K562 (cell line): ENCODE results near the gene DPP10. TPM values are rescaled to one million over a fixed set of nuclear protein-coding genes. Genes with fewer than 3 reads are reported as not detected.

ENCODE experiments used
- ATAC-seq: fragments of 200-7000 bp; cut with Tn5 transposase; 3 replicates; pipeline ENCODE4 v1.9.1; 2020; ENCODE audit warnings: moderate library complexity
- BruUV-seq: library from RNA; stranded (reverse); fragments of 400-500 nt; replicated peaks from 2 replicates; lab custom pipeline; 2021; lab: Mats Ljungman, UMichigan
- CTCF ChIA-PET: fragments of 300-600 bp; formaldehyde crosslinking; extraction: SDS; loops from one replicate; lab custom pipeline; 2021; ENCODE audit warnings: low intra/inter-chr PET ratio; lab: Yijun Ruan, JAX
- POLR2A ChIA-PET: fragments of 300-600, 350-650 bp; sonication (Branson Sonifier 250); formaldehyde crosslinking; extraction: SDS; loops from one replicate; lab custom pipeline; 2021; ENCODE audit warnings: antibody characterized with exemption, inconsistent platforms; lab: Yijun Ruan, JAX
- DNase-seq, 4 experiments: peaks; one replicate each; pipeline versions ENCODE4 v3.0.0 to v3.0.0-alpha.2; 2011 to 2018; ENCODE audit warnings: low spot score in 3 of 4, mixed read lengths in 3 of 4; ENCODE audit errors: extremely low read depth in 1 of 4
- FAIRE-seq: peaks from 2 replicates; lab custom pipeline; 2011; peaks lifted over from hg19 to GRCh38; lab: Jason Lieb, UNC
- H2AFZ ChIP-seq: 2 replicates; pipeline ENCODE4 v1.6.0; 2011; ENCODE audit warnings: low read depth, low read length, control low read depth, inconsistent platforms
- H3K27ac ChIP-seq: fragments of 200-600 bp; 3 replicates; pipeline ENCODE4 v1.8.0; 2011; ENCODE audit warnings: low read depth, mild to moderate bottlenecking, control low read depth, inconsistent platforms, low read length, moderate library complexity, mixed read lengths; ENCODE audit errors: extremely low read depth
- H3K27me3 ChIP-seq, 2 experiments: fragments of 300-600 bp in 1 of 2; 2 replicates in 1 of 2; 3 replicates in 1 of 2; pipeline versions ENCODE4 v1.6.0 to v1.8.0; 2011; ENCODE audit warnings: inconsistent platforms in 2 of 2, low read length in 2 of 2, mild to moderate bottlenecking in 1 of 2, mixed read lengths in 1 of 2, moderate library complexity in 1 of 2; ENCODE audit not compliant: control insufficient read depth in 2 of 2, insufficient read depth in 2 of 2
- H3K36me3 ChIP-seq: fragments of 300-600 bp; 3 replicates; pipeline ENCODE4 v1.8.0; 2011; ENCODE audit warnings: mild to moderate bottlenecking, low read length, inconsistent platforms; ENCODE audit not compliant: control insufficient read depth, insufficient read depth
- H3K4me1 ChIP-seq, 2 experiments: fragments of 200-600 bp in 1 of 2; replicated peaks in 1 of 2; 2 replicates in 1 of 2; 3 replicates in 1 of 2; pipeline versions ENCODE4 v1.5.1 to v1.8.0; 2011; ENCODE audit warnings: inconsistent platforms in 2 of 2, low read length in 2 of 2, mild to moderate bottlenecking in 1 of 2, mixed read lengths in 1 of 2, moderate library complexity in 1 of 2; ENCODE audit not compliant: control insufficient read depth in 2 of 2, insufficient read depth in 2 of 2
- H3K4me2 ChIP-seq: 2 replicates; pipeline ENCODE4 v1.6.1; 2011; ENCODE audit warnings: low read length, control low read depth, inconsistent platforms, mixed read lengths; ENCODE audit not compliant: insufficient read depth
- H3K4me3 ChIP-seq: fragments of 200-600 bp; sonication (generic), shearing (Covaris generic); 2 replicates; pipeline ENCODE4 v1.5.1; 2016; ENCODE audit warnings: control low read depth, inconsistent platforms
- H3K79me2 ChIP-seq: fragments of 200-600 bp; 3 replicates; pipeline ENCODE4 v1.8.0; 2011; ENCODE audit warnings: low read length, inconsistent platforms; ENCODE audit not compliant: control insufficient read depth, insufficient read depth
- H3K9ac ChIP-seq, 2 experiments: 2 replicates each; pipeline versions ENCODE4 v1.6.0 to v1.6.1; 2011; ENCODE audit warnings: low read depth in 2 of 2, low read length in 2 of 2, control low read depth in 1 of 2, inconsistent platforms in 1 of 2, mild to moderate bottlenecking in 1 of 2, mixed read lengths in 1 of 2; ENCODE audit not compliant: insufficient read depth in 1 of 2
- H3K9me1 ChIP-seq: one replicate; pipeline ENCODE4 v1.6.0; 2011; ENCODE audit warnings: inconsistent platforms, mild to moderate bottlenecking, low read length, moderate library complexity; ENCODE audit not compliant: control insufficient read depth, insufficient read depth
- H3K9me3 ChIP-seq: replicated peaks from 2 replicates; pipeline ENCODE4 v1.5.1; 2011; ENCODE audit warnings: low read depth, low read length, inconsistent platforms; ENCODE audit not compliant: control insufficient read depth, insufficient read depth
- H4K20me1 ChIP-seq: replicated peaks from 2 replicates; pipeline ENCODE4 v1.6.1; 2011; ENCODE audit warnings: low read length, inconsistent platforms, mixed read lengths; ENCODE audit not compliant: control insufficient read depth, insufficient read depth
- CBX3 ChIP-seq, 2 experiments: IDR thresholded peaks; 1 replicate in 1 of 2; 2 replicates in 1 of 2; pipeline ENCODE4 v1.6.1; 2012; ENCODE audit warnings: inconsistent platforms in 2 of 2, low read length in 2 of 2, borderline replicate concordance in 1 of 2, control low read depth in 1 of 2
- CREB3 ChIP-seq: fragments of 450-650 bp; conservative IDR thresholded peaks from 2 replicates; pipeline ENCODE4 v1.6.1; 2016; ENCODE audit warnings: missing genetic modification characterization, low read depth, mild to moderate bottlenecking, missing compliant biosample characterization, moderate library complexity
- ETS2 ChIP-seq: IDR thresholded peaks from 2 replicates; pipeline ENCODE4 v1.6.1; 2016; ENCODE audit warnings: borderline replicate concordance, missing genetic modification characterization, mild to moderate bottlenecking, moderate library complexity, missing compliant biosample characterization; ENCODE audit not compliant: poor library complexity, severe bottlenecking
- HINFP ChIP-seq: fragments of 450-650 bp; conservative IDR thresholded peaks from 2 replicates; pipeline ENCODE4 v1.6.1; 2016; ENCODE audit warnings: missing genetic modification characterization, low read depth, mild to moderate bottlenecking, control low read depth, missing compliant biosample characterization
- HIVEP1 ChIP-seq: fragments of 250-450 bp; sonication (Bioruptor Pico); IDR thresholded peaks from 2 replicates; pipeline ENCODE4 v1.4.0; 2020; ENCODE audit warnings: mild to moderate bottlenecking
- KLF1 ChIP-seq: fragments of 450-650 bp; IDR thresholded peaks from 2 replicates; pipeline ENCODE4 v1.6.1; 2016; ENCODE audit warnings: missing genetic modification characterization, missing compliant biosample characterization
- NONO ChIP-seq, 2 experiments: fragments of 200-400 bp in 1 of 2; fragments of 450-650 bp in 1 of 2; formaldehyde crosslinking in 1 of 2; IDR thresholded peaks; 2 replicates each; pipeline ENCODE4 v1.6.1; 2017; ENCODE audit warnings: low read depth in 2 of 2, mild to moderate bottlenecking in 2 of 2, moderate library complexity in 2 of 2, low read length in 1 of 2
- STAT5A ChIP-seq: IDR thresholded peaks from 2 replicates; pipeline ENCODE4 v1.6.1; 2012; ENCODE audit warnings: low read length, inconsistent platforms, borderline replicate concordance
- TFE3 ChIP-seq: fragments of 450-650 bp; formaldehyde crosslinking; IDR thresholded peaks from 2 replicates; pipeline ENCODE4 v1.4.0; 2020; ENCODE audit warnings: mild to moderate bottlenecking, mixed read lengths
- ZBTB11 ChIP-seq, 3 experiments: fragments of 200-800 bp in 1 of 3; fragments of 250-450 bp in 1 of 3; fragments of 450-650 bp in 1 of 3; sonication (Bioruptor Pico) in 1 of 3; sonication (Bioruptor generic) in 1 of 3; formaldehyde crosslinking in 1 of 3; IDR thresholded peaks; 2 replicates each; pipeline versions ENCODE4 v1.6.1 to v1.8.0; 2016 to 2022; ENCODE audit warnings: mild to moderate bottlenecking in 2 of 3, missing genetic modification characterization in 2 of 3, missing compliant biosample characterization in 1 of 3, moderate library complexity in 1 of 3
- ZNF217 ChIP-seq: sonication (generic); formaldehyde crosslinking; IDR thresholded peaks from 2 replicates; pipeline ENCODE4 v1.8.0; 2022; ENCODE audit warnings: mild to moderate bottlenecking, missing genetic modification reagents
- ZNF24 ChIP-seq: fragments of 450-650 bp; IDR thresholded peaks from 2 replicates; pipeline ENCODE4 v1.6.1; 2016
- ZNF280B ChIP-seq: fragments of 250-450 bp; sonication (Bioruptor Pico); IDR thresholded peaks from 2 replicates; pipeline ENCODE4 v1.5.1; 2021; ENCODE audit warnings: mild to moderate bottlenecking
- WGBS: fragments of 100-300 bp; shearing (Covaris generic); methylation state at CpG from one replicate; pipeline ENCODE4 v1.1.6; 2016; ENCODE audit warnings: low coverage, mixed read lengths; ENCODE audit not compliant: insufficient coverage; ENCODE audit errors: missing lambda C conversion rate; 5-methylcytosine and 5-hydroxymethylcytosine counted together
- in situ Hi-C: fragments of 300-500 bp; cut with MboI; formaldehyde crosslinking; loops from 4 replicates; pipeline ENCODE4 v1.15.0; 2018; ENCODE audit warnings: inconsistent platforms, mixed read lengths
- intact Hi-C: fragments of 100-400 bp; cut with micrococcal nuclease; formaldehyde crosslinking; loops from 2 replicates; pipeline ENCODE4 v1.14.2; 2022
- polyA plus RNA-seq, 8 experiments: library from polyadenylated mRNA; depleted of rRNA in 4 of 8; stranded (reverse) in 5 of 8; unstranded in 3 of 8; fragments of >200 nt; fragmentation: Nextera tagmentation in 2 of 8; fragmentation: Illumina TruSeq in 1 of 8; extraction: Ambion mirVana in 2 of 8; extraction: Trizol in 1 of 8; gene quantifications; 2 replicates each; pipeline versions ENCODE4 v1.2.1 to v1.2.3, GENCODE V29; 2011 to 2014; ENCODE audit warnings: inconsistent platforms in 1 of 8, missing spikeins in 1 of 8
- total RNA-seq, 7 experiments: library from RNA; depleted of rRNA in 6 of 7; stranded (reverse); fragments of >200 nt in 6 of 7; fragmentation: Illumina TruSeq in 2 of 7; extraction: Trizol in 2 of 7; gene quantifications; 2 replicates each; pipeline versions ENCODE4 v1.2.1 to v1.2.3, GENCODE V29; 2011 to 2021; ENCODE audit warnings: low replicate concordance in 1 of 7

The DPP10 gene
- total and polyA plus RNA-seq, 9 of the 15 experiments (the other 6 are each of a cell fraction or from before 2014, with no cell fraction given) = not detected

GRCh38 chr2:115077626-115078025 is 635.2 kb downstream of the DPP10 start:
- Histone ChIP-seq H2AFZ (no peak overlapping the region), H3K4me3 (no peak overlapping the region), H3K27me3 (no peaks in the 10 kb centered on the region), H3K27ac (no peak overlapping the region), H3K9ac (no peak overlapping the region)
- no TSS peak for BruUV-seq
- no peak for FAIRE-seq
- TF ChIP-seq ZNF24 (no peak), CREB3 (tag) (no peak), ZNF217 (CRISPR knock-in tag) (no peak), NONO (IDR thresholded peaks at IDR 0.05; ENCODE audit: low read depth in 2 of 2, low read length in 1 of 2) (no peak), TFE3 (CRISPR knock-in tag) (no peak), KLF1 (tag) (no peak), ZNF280B (CRISPR knock-in tag) (no peak), HINFP (tag) (no peak), STAT5A (no peak), CBX3 (IDR thresholded peaks at IDR 0.05; ENCODE audit: borderline replicate concordance in 1 of 2, low read length in 2 of 2) (no peak), HIVEP1 (no peak), ZBTB11 (CRISPR knock-in tag; IDR thresholded peaks at IDR 0.05) (no peak), ETS2 (tag) (no peak)
- TF ChIP-seq, all 486 proteins: peak for 0
- intact Hi-C loops = no loop called here
- H3K4me2 ChIP-seq = no peak overlapping the region
- ChIA-PET POLR2A (no interaction called here), CTCF (no interaction called here)
- H3K9me1 ChIP-seq = no peaks in the 10 kb centered on the region
- no peaks in the 10 kb centered on the region for H3K79me2 ChIP-seq
- H3K36me3 ChIP-seq = no peaks in the 10 kb centered on the region
- H3K9me3 ChIP-seq = no peaks in the 10 kb centered on the region
- no peak for ATAC-seq
- WGBS = 0% methylated on average over 1 of the region's 1 CpG
- H4K20me1 ChIP-seq = no peaks in the 10 kb centered on the region
- H3K4me1 ChIP-seq = no peaks in the 10 kb centered on the region
- DNase-seq = no peak
- in situ Hi-C loops = no loop called here
